Mesendoderm (in vitro differentiated cells): ENCODE results near the gene DENND1A.
"Not testable (repeated sequence)": the region's sequence is repeated elsewhere in the genome, so short reads cannot be mapped to it uniquely, and the experiment has no call there.

ENCODE experiments used
- DNase-seq: peaks from one replicate; pipeline ENCODE4 v3.0.0; 2013
- H2AK5ac ChIP-seq: 2 replicates; pipeline ENCODE4 v1.6.1; 2013; ENCODE audit warnings: low read length, inconsistent platforms
- H2BK120ac ChIP-seq: 2 replicates; pipeline ENCODE4 v1.6.1; 2013; ENCODE audit warnings: low read depth, mild to moderate bottlenecking, low read length, moderate library complexity, mixed read lengths
- H2BK15ac ChIP-seq: replicated peaks from 2 replicates; pipeline ENCODE4 v1.6.1; 2013; ENCODE audit warnings: low read depth, mild to moderate bottlenecking, moderate library complexity
- H2BK5ac ChIP-seq: 2 replicates; pipeline ENCODE4 v1.6.1; 2013; ENCODE audit warnings: low read length, inconsistent platforms
- H3K18ac ChIP-seq: 2 replicates; pipeline ENCODE4 v1.6.1; 2013; ENCODE audit warnings: mild to moderate bottlenecking, low read length, mixed read lengths
- H3K23ac ChIP-seq: one replicate; pipeline ENCODE4 v1.6.1; 2013; ENCODE audit warnings: low read length
- H3K27ac ChIP-seq: 2 replicates; pipeline ENCODE4 v1.5.1; 2013; ENCODE audit warnings: low read depth, mild to moderate bottlenecking, inconsistent platforms, low read length, moderate library complexity
- H3K27me3 ChIP-seq: 2 replicates; pipeline ENCODE4 v1.6.1; 2013; ENCODE audit warnings: low read length, control low read depth, mild to moderate bottlenecking, inconsistent platforms; ENCODE audit not compliant: insufficient read depth, poor library complexity
- H3K36me3 ChIP-seq: 2 replicates; pipeline ENCODE4 v1.6.1; 2013; ENCODE audit warnings: low read length, inconsistent platforms; ENCODE audit not compliant: control insufficient read depth, insufficient read depth
- H3K4ac ChIP-seq: one replicate; pipeline ENCODE4 v1.6.1; 2013; ENCODE audit warnings: low read depth, mild to moderate bottlenecking, low read length, moderate library complexity
- H3K4me1 ChIP-seq: 2 replicates; pipeline ENCODE4 v1.6.1; 2013; ENCODE audit warnings: low read depth, low read length, inconsistent platforms; ENCODE audit not compliant: control insufficient read depth
- H3K4me2 ChIP-seq: 2 replicates; pipeline ENCODE4 v1.6.1; 2013; ENCODE audit warnings: low read length
- H3K4me3 ChIP-seq: 2 replicates; pipeline ENCODE4 v1.5.1; 2013; ENCODE audit warnings: mild to moderate bottlenecking, low read length
- H3K56ac ChIP-seq: one replicate; pipeline ENCODE4 v1.6.1; 2013; ENCODE audit warnings: low read length
- H3K79me1 ChIP-seq: 2 replicates; pipeline ENCODE4 v1.6.1; 2013; ENCODE audit warnings: low read length, inconsistent platforms
- H3K79me2 ChIP-seq: 2 replicates; pipeline ENCODE4 v1.6.1; 2013; ENCODE audit warnings: mild to moderate bottlenecking, low read length; ENCODE audit not compliant: control insufficient read depth, insufficient read depth
- H3K9ac ChIP-seq: 2 replicates; pipeline ENCODE4 v1.6.1; 2013; ENCODE audit warnings: low read length, inconsistent platforms
- H4K5ac ChIP-seq: one replicate; pipeline ENCODE4 v1.6.1; 2013; ENCODE audit warnings: low read length
- H4K8ac ChIP-seq: one replicate; pipeline ENCODE4 v1.6.1; 2013; ENCODE audit warnings: low read depth, mild to moderate bottlenecking, control low read depth, low read length, moderate library complexity
- WGBS: extraction: QIAGEN DNeasy Blood & Tissue Kit; methylation state at CpG from one replicate; pipeline ENCODE4 v1.1.7; 2013; ENCODE audit warnings: low lambda C conversion rate, missing lambda C conversion rate; ENCODE audit not compliant: insufficient coverage; ENCODE audit errors: extremely low coverage; 5-methylcytosine and 5-hydroxymethylcytosine counted together

The DENND1A gene

DNA sequence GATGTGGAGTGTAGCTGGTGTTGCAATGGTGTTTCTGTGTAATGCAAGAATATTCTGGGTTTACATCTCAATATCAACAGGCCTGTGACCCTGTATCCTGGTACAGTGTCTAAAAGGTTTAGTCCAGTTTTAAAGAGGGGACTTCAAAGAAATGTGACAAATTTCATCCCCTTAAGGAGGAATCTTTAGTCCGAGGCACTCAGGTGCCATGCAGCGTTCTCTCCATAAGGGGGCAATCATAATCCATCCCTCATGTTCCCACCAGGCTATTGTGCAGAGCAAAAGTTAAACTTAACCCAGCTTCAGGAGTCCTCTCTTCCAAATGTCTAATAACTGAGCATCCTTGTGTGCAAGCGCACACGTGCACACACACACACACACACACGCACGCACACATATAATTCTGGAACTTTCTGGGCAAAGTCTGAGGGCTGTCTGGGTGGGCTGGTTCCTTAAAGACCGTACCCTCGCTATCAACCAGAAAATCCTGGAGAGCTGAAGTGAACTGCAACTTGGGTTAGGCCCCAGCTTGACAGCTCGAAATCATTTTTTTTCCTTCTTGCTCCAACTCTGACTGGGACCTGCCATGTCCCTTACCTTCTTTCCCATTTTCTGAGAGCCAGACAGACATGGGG is 527.9 kb downstream of the DENND1A start:
- Histone ChIP-seq H4K5ac (no peak overlapping the region), H3K23ac (no peak overlapping the region), H3K4me2 (no peak overlapping the region), H3K79me1 (no peaks in the 10 kb centered on the region), H2AK5ac (no peak overlapping the region), H3K27ac (no peak overlapping the region), H3K9ac (no peak overlapping the region), H3K36me3 (no peaks in the 10 kb centered on the region), H3K27me3 (no peaks in the 10 kb centered on the region), H2BK5ac (no peak overlapping the region), H3K4ac (no peak overlapping the region), H3K18ac (no peak overlapping the region), H3K79me2 (no peaks in the 10 kb centered on the region), H4K8ac (no peak overlapping the region), H3K56ac (no peak overlapping the region), H2BK15ac (no peak overlapping the region), H3K4me3 (no peak overlapping the region), H3K4me1 (peaks cover 4% of the 10 kb centered on the region), H2BK120ac (no peak overlapping the region)
- DNase-seq = peak; percentile 60
- no CpG with 5 or more reads among the region's 9 CpGs for whole genome bisulfite sequencing

DNA sequence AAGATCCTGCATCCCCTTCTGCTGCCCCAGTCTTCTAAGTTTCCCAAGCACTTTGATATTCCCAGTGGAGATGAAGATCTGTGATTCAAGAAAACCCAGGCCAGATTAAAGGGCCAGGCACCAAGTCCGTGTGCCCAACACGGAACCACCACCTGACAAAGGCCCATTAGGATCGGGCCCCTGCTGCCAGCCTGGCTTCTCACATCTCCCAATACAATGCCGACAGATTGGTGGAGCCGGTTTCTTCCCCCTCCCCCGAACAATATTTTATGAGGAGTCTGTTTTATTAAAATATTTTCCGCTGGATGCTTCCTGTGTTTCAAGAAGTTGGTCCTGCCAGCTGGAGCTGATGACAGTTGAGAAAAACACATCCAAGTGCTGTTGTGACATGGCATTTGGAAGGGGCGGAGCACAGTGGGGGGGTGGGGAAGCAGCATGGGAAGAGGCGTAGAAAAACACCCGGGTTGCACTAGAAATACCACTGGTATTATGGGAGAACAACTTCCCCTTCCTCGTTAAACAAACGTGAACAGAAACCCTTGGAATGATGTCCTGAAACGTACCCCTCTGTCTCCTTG is 528.9 kb downstream of the DENND1A start:
- no peaks in the 10 kb centered on the region for H3K27me3 ChIP-seq
- no peaks in the 10 kb centered on the region for H3K79me1 ChIP-seq
- no peaks in the 10 kb centered on the region for H3K36me3 ChIP-seq
- no peak overlapping the region for H3K23ac ChIP-seq
- H2BK120ac ChIP-seq = no peak overlapping the region
- no peak overlapping the region for H3K56ac ChIP-seq
- WGBS = no CpG with 5 or more reads among the region's 13 CpGs
- no peak overlapping the region for H4K8ac ChIP-seq
- no peak overlapping the region for H2AK5ac ChIP-seq
- no peak overlapping the region for H2BK15ac ChIP-seq
- no peak overlapping the region for H3K4ac ChIP-seq
- no peak overlapping the region for H3K4me3 ChIP-seq
- H3K4me1 ChIP-seq = peaks cover 2% of the 10 kb centered on the region
- no peak for DNase-seq
- H3K9ac ChIP-seq = no peak overlapping the region
- H3K4me2 ChIP-seq = no peak overlapping the region
- H2BK5ac ChIP-seq = no peak overlapping the region
- no peak overlapping the region for H4K5ac ChIP-seq
- H3K79me2 ChIP-seq = no peaks in the 10 kb centered on the region
- no peak overlapping the region for H3K27ac ChIP-seq
- H3K18ac ChIP-seq = no peak overlapping the region

DNA sequence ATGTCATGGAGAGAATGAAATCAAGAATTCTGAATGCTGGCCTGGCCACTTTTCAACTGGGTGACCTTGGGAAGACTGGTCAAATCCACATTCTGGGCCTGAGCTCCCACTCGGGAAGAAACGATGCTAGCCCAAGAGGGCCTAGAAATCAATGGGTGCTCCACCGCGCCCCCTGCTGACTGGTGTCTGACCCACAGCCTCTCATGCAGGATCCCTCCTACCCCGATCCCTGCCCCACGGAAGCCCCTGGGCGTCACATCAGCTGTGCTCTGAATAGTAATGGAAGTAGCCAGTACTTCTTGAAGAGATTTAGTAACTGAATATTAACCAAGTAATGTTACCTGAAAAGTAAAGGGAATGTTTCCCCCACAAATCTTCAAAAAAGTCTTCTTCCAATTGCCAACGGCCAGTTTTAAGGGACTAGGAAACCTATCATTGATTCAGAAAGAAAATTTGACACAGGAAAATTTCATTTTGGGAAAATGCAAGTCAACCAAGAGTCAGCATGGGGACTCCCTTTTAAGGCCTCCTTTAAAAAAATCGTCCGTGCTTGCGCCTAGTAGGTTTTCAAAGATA is 530.0 kb downstream of the DENND1A start:
- Histone ChIP-seq H2AK5ac (no peak overlapping the region), H2BK5ac (no peak overlapping the region), H2BK120ac (no peak overlapping the region), H3K4me1 (peaks cover 6% of the 10 kb centered on the region), H3K36me3 (no peaks in the 10 kb centered on the region), H4K5ac (no peak overlapping the region), H3K4ac (no peak overlapping the region), H3K4me2 (no peak overlapping the region), H3K27ac (no peak overlapping the region), H3K56ac (no peak overlapping the region), H3K9ac (no peak overlapping the region), H4K8ac (no peak overlapping the region), H3K23ac (no peak overlapping the region), H2BK15ac (no peak overlapping the region), H3K4me3 (no peak overlapping the region), H3K18ac (no peak overlapping the region), H3K27me3 (no peaks in the 10 kb centered on the region), H3K79me1 (no peaks in the 10 kb centered on the region), H3K79me2 (no peaks in the 10 kb centered on the region)
- no CpG with 5 or more reads among the region's 11 CpGs for WGBS
- peak; percentile 51 for DNase-seq

DNA sequence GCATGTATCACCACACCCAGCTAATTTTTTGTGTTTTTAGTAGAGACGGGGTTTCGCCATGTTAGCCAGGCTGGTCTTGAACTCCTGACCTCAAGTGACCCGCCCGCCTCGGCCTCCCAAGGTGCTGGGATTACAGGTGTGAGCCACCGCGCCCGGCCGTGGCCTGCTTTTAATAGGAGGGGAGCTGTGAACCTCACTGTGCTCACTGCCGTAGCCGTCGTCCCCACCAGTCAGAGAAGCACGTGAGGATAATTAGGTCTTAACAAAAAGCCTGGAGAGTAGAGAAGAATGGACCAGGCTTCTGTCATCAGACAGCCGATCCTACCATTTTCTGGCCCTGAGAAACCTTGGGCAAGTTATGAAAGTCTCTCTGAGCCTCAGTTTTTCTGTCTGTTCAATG is 531.0 kb downstream of the DENND1A start:
- H3K79me2 ChIP-seq, H3K27me3 ChIP-seq, H2BK5ac ChIP-seq, H3K36me3 ChIP-seq, H3K4me3 ChIP-seq, H3K56ac ChIP-seq, H3K4me2 ChIP-seq, H3K79me1 ChIP-seq, H3K9ac ChIP-seq, H3K23ac ChIP-seq, H3K18ac ChIP-seq, H4K5ac ChIP-seq, H2BK120ac ChIP-seq, H2BK15ac ChIP-seq, H4K8ac ChIP-seq, H3K27ac ChIP-seq, H2AK5ac ChIP-seq, H3K4ac ChIP-seq, DNase-seq: not testable (repeated sequence)
- H3K4me1 ChIP-seq = peaks cover 10% of the 10 kb centered on the region
- WGBS = no CpG with 5 or more reads among the region's 14 CpGs

DNA sequence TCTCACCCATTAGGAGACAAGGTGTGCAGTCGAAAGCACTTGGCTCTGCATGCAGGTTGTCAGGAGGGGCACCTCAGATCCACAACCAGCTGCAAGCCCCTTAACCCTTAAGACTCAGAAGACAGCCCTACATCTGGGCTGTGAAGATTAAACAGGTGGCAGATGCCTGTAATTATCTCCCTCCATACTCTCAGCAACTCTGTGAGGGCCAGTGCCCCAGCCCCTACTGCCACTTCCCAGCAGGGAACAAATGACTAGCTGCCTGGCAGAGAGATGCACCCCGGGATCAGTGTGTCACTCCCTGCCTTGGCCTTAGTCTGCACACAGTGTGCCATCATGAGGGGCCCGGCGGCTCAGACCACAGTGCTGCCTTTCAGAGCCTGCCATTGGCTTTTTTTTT is 532.0 kb downstream of the DENND1A start:
- Histone ChIP-seq H3K9ac (no peak overlapping the region), H2BK5ac (no peak overlapping the region), H3K27ac (no peak overlapping the region), H2BK120ac (no peak overlapping the region), H3K79me2 (no peaks in the 10 kb centered on the region), H4K8ac (no peak overlapping the region), H3K18ac (no peak overlapping the region), H3K27me3 (no peaks in the 10 kb centered on the region), H3K23ac (no peak overlapping the region), H2BK15ac (no peak overlapping the region), H3K79me1 (no peaks in the 10 kb centered on the region), H3K4me2 (no peak overlapping the region), H3K56ac (no peak overlapping the region), H3K36me3 (no peaks in the 10 kb centered on the region), H4K5ac (no peak overlapping the region), H2AK5ac (no peak overlapping the region), H3K4me3 (no peak overlapping the region), H3K4me1 (peaks cover 10% of the 10 kb centered on the region), H3K4ac (no peak overlapping the region)
- no CpG with 5 or more reads among the region's 4 CpGs for WGBS
- no peak for DNase-seq
